ACC112 (cell line): ENCODE data around the gene DHRS12.

Experiments used
- H2AFZ ChIP-seq: fragments of 200-600 bp; sonication (generic); one replicate; pipeline ENCODE4 v1.6.0; 2017; ENCODE audit warnings: antibody characterized with exemption, low read length; ENCODE audit not compliant: unreplicated experiment
- H3K27ac ChIP-seq: fragments of 200-600 bp; sonication (generic); 2 replicates; pipeline ENCODE4 v1.5.1; 2014; ENCODE audit warnings: low read depth, mild to moderate bottlenecking, antibody characterized with exemption, low read length, moderate library complexity
- H3K27me3 ChIP-seq: fragments of 200-600 bp; sonication (generic); 2 replicates; pipeline ENCODE4 v1.6.1; 2014; ENCODE audit warnings: mild to moderate bottlenecking, antibody characterized with exemption, low read length, moderate library complexity, mixed read lengths; ENCODE audit not compliant: insufficient read depth
- H3K36me3 ChIP-seq: fragments of 200-600 bp; sonication (generic); 2 replicates; pipeline ENCODE4 v1.6.1; 2016; ENCODE audit warnings: mild to moderate bottlenecking, antibody characterized with exemption, low read length, moderate library complexity, mixed read lengths; ENCODE audit not compliant: insufficient read depth
- H3K4me1 ChIP-seq: fragments of 200-600 bp; sonication (generic); one replicate; pipeline ENCODE4 v1.6.1; 2016; ENCODE audit warnings: low read length, mixed read lengths; ENCODE audit not compliant: insufficient read depth, unreplicated experiment, control insufficient read depth
- H3K4me3 ChIP-seq: fragments of 200-600 bp; sonication (generic); 2 replicates; pipeline ENCODE4 v1.5.1; 2014; ENCODE audit warnings: mild to moderate bottlenecking, low read depth, low read length
- H3K79me2 ChIP-seq: fragments of 200-600 bp; sonication (generic); one replicate; pipeline ENCODE4 v1.6.0; 2016; ENCODE audit warnings: low read length; ENCODE audit not compliant: control insufficient read depth, unreplicated experiment, insufficient read depth

Gene DHRS12

DNA sequence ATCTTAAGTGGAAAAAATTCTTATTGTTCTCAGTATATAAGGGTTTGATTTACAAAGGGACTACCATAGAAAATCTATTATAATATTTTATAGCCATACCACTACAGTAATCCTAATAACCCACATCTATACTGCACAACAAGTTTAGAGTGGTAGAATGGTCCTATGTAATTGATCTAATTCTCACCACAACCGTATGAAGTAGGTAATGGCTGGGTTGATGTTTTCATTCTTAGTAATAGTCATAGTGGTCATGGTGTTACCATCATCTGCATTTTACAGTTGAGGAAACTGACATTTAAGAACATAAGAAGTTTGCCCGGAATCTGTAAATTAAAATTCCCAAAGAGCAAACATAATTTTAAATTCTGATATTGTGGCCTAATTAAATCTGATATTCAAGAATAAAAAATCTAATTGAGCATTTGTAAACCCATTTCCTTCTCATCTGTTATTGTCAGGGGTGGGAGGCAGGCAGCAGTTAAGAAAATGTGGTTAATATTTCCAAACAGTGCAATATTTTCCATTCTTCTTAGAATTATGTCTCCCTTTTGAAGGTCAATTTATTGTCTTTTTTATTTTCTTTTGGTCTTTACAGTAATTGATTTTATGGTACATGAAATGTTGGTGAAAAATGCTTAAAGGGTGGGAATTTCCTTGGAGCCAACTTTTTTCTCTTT lies 65.6 kb downstream of the DHRS12 start:
- H3K27me3 ChIP-seq: no peaks in the 10 kb centered on the region
- H3K79me2 ChIP-seq: peaks cover 4% of the 10 kb centered on the region
- H3K4me3 ChIP-seq: no peak overlapping the region
- H2AFZ ChIP-seq: no peak overlapping the region
- H3K27ac ChIP-seq: no peak overlapping the region
- H3K36me3 ChIP-seq: 0 out of 2 replicates have a peak, but pooled peaks cover 2% of the 10 kb centered on the region
- peaks cover 4% of the 10 kb centered on the region for H3K4me1 ChIP-seq

DNA sequence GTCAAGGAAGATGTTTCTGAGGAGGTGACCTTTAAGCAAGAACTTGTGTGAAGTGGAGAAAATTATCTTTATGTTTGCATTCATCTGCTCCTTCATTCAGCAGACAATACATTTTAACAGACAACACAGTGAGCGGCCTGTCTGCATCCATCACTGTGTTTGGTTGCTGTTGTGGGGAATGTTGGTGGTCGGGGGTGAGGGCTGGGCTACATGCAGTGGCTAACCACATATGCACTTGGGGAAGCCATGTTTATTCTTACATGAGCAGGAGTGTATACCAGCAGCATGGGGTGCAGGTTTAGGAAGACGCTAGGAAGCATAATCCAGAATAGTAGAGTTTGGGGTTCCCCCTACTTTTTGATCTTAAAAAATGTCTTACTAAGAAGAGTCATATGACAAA lies 66.4 kb downstream of the DHRS12 start:
- Histone ChIP-seq H3K27me3 (no peaks in the 10 kb centered on the region), H3K79me2 (peaks cover 4% of the 10 kb centered on the region), H2AFZ (no peak overlapping the region), H3K36me3 (no peaks in the 10 kb centered on the region), H3K4me3 (no peak overlapping the region), H3K27ac (no peak overlapping the region), H3K4me1 (peaks cover 4% of the 10 kb centered on the region)

DNA sequence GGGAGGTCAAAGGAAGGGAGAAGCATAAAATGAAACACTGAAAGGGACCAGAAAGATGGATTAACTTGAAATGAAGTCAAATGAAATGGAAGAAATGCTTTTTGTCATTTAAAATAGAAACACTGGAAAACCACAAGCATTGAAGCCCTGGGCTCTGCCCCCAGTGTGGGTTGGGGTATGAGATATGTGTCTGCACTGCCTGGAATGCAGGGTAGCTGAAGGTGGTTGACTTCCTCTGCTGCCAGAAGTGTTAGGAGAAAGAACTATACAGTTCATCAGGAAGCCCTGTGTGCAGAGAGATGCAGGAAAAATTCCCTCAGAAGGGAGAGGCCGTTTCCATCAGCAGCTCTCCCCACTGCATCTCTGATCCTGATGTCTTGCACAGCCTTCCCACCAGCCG lies 69.2 kb downstream of the DHRS12 start:
- Histone ChIP-seq H3K36me3 (no peaks in the 10 kb centered on the region), H3K4me1 (peaks cover 26% of the 10 kb centered on the region), H3K79me2 (peaks cover 9% of the 10 kb centered on the region)

GRCh38 chr13:51733374-51734298 lies 70.3 kb downstream of the DHRS12 start:
- peaks cover 9% of the 10 kb centered on the region for H3K79me2 ChIP-seq
- no peak overlapping the region for H3K4me3 ChIP-seq
- H3K4me1 ChIP-seq: peaks cover 37% of the 10 kb centered on the region
- no peaks in the 10 kb centered on the region for H3K36me3 ChIP-seq
- H2AFZ ChIP-seq: no peak overlapping the region
- H3K27me3 ChIP-seq: no peaks in the 10 kb centered on the region
- H3K27ac ChIP-seq: no peak overlapping the region

More for the DNA sequence above, 69.2 kb downstream of the DHRS12 start:
- H3K27ac ChIP-seq: no peak overlapping the region
- H3K4me3 ChIP-seq: no peak overlapping the region
- no peak overlapping the region for H2AFZ ChIP-seq
- H3K27me3 ChIP-seq: no peaks in the 10 kb centered on the region

- peak overlapping the region; percentile 96 for H3K27ac ChIP-seq
- H3K4me3 ChIP-seq: no peak overlapping the region
- no peaks in the 10 kb centered on the region for H3K27me3 ChIP-seq
- no peaks in the 10 kb centered on the region for H3K36me3 ChIP-seq
- peaks cover 10% of the 10 kb centered on the region for H3K79me2 ChIP-seq
- H2AFZ ChIP-seq: no peak overlapping the region
- H3K4me1 ChIP-seq: peaks cover 51% of the 10 kb centered on the region
Observed at GRCh38 chr13:51731759-51732158, 72.2 kb downstream of the DHRS12 start.

- H3K36me3 ChIP-seq: no peaks in the 10 kb centered on the region
- peak overlapping the region; percentile 96 for H3K27ac ChIP-seq
- peaks cover 9% of the 10 kb centered on the region for H3K79me2 ChIP-seq
- peak overlapping the region; percentile 5; the same call in 1 of the 2 replicates for H3K4me3 ChIP-seq
- no peak overlapping the region for H2AFZ ChIP-seq
- no peaks in the 10 kb centered on the region for H3K27me3 ChIP-seq
- H3K4me1 ChIP-seq: peaks cover 59% of the 10 kb centered on the region
Observed at GRCh38 chr13:51730927-51731326, 73.0 kb downstream of the DHRS12 start.

GRCh38 chr13:51729866-51730553 lies 74.0 kb downstream of the DHRS12 start:
- Histone ChIP-seq H3K79me2 (peaks cover 9% of the 10 kb centered on the region), H3K27ac (peak overlapping the region; percentile 96), H3K4me3 (peak overlapping the region; percentile 53), H3K4me1 (peaks cover 59% of the 10 kb centered on the region), H3K27me3 (no peaks in the 10 kb centered on the region), H3K36me3 (no peaks in the 10 kb centered on the region), H2AFZ (peak overlapping the region; percentile 47)

GRCh38 chr13:51728972-51729371 lies 75.0 kb downstream of the DHRS12 start:
- peak overlapping the region; percentile 30; the same call in 1 of the 2 replicates for H3K4me3 ChIP-seq
- H3K36me3 ChIP-seq: no peaks in the 10 kb centered on the region
- H3K27me3 ChIP-seq: no peaks in the 10 kb centered on the region
- no peak overlapping the region for H2AFZ ChIP-seq
- H3K4me1 ChIP-seq: peaks cover 58% of the 10 kb centered on the region
- peak overlapping the region; percentile 96 for H3K27ac ChIP-seq
- peaks cover 11% of the 10 kb centered on the region for H3K79me2 ChIP-seq

GRCh38 chr13:51728275-51728673 lies 75.7 kb downstream of the DHRS12 start:
- Histone ChIP-seq H3K79me2 (peaks cover 11% of the 10 kb centered on the region), H3K36me3 (no peaks in the 10 kb centered on the region), H2AFZ (no peak overlapping the region), H3K27me3 (no peaks in the 10 kb centered on the region), H3K4me1 (peaks cover 55% of the 10 kb centered on the region), H3K4me3 (no peak overlapping the region), H3K27ac (peak overlapping the region; percentile 96)

DNA sequence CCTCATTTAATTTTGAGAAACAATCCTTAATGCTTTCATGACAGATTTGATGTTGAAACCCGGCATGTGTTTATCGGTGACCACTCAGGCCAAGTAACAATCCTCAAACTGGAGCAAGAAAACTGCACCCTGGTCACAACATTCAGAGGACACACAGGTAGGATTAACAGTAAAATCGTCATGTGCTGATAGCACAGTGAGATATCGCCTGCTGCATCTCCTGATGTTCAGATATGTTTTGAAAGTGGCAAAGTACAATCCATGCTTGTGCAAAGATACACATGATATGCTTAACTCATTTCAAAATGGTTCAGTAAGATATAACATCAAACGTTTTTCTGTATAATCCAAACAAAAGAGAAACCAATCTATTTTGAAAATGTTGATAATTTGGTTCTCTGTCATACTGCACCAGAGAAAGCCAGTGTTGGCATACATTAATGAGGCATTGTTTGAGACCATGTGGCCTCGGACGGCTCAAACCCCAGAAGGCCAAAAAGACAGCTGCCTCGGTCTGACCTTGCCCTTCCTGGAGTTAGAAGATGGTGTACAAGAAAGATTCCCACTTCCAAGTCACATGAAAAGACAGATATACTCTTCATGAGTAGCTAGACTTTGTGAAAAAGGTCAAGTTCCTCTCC lies 76.2 kb downstream of the DHRS12 start:
- H3K27me3 ChIP-seq: no peaks in the 10 kb centered on the region
- no peak overlapping the region for H2AFZ ChIP-seq
- peak overlapping the region; percentile 96 for H3K27ac ChIP-seq
- H3K79me2 ChIP-seq: peaks cover 11% of the 10 kb centered on the region
- H3K4me1 ChIP-seq: peaks cover 55% of the 10 kb centered on the region
- no peaks in the 10 kb centered on the region for H3K36me3 ChIP-seq
- no peak overlapping the region for H3K4me3 ChIP-seq
